ENCODE measurements around the gene CLNS1A. TPM values are rescaled to one million over a fixed set of nuclear protein-coding genes. Genes with fewer than 3 reads are reported as not detected.

The CLNS1A gene, protein sequence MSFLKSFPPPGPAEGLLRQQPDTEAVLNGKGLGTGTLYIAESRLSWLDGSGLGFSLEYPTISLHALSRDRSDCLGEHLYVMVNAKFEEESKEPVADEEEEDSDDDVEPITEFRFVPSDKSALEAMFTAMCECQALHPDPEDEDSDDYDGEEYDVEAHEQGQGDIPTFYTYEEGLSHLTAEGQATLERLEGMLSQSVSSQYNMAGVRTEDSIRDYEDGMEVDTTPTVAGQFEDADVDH
- 10 to 100 TPM; 58.8 to 65.0 TPM for total RNA-seq
- long read RNA-seq, donor 1, transcript CLNS1A-204 (7 exons, 2,993 nt): major isoform, 5 of 8 reads
- long read RNA-seq, donor 1, partial matches to known transcripts: 0 of 8 reads
- long read RNA-seq, donor 1, other reads (novel, unspliced or antisense): 3 of 8 reads
- long read RNA-seq, donor 2, transcript CLNS1A-204 (7 exons, 2,993 nt): major isoform, 73 of 75 reads
- long read RNA-seq, donor 2, partial matches to known transcripts: 0 of 75 reads
- long read RNA-seq, donor 2, other reads (novel, unspliced or antisense): 1 of 75 reads

DNA sequence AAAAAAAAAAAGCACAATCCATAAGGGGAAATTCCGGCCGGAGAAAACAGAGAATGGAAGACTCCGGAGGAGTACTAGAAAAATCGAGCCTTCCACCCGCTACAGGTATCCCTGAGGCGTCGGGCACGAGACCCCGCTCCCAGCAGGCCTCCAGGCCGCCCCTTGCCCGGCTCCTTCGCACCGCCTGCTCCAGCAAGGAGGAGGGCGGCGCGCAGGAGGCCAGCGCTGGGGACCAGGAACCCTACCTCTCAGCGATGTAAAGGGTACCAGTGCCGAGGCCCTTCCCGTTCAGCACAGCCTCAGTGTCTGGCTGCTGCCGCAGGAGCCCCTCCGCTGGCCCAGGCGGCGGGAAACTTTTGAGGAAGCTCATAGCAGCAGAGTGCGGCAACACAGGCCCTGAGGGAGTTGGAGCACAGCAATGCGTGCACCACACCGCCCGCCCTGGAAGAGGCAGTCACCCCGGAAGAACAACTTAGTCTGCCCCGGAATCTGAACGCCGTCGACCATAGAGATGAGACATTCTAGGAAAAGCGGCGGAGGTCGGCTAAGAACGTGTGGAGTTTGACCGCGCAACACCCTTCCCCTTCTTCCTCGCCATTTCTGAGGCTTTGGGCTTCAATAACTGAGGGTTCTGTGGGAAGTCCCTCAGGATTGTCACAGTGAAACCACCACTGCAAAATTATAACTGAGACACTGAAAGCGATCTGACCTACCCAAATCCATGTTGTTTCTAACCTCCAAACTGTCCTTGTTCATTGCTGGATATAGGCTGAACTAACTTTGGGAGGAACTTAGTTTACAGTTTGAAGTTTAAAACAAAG lies at the start of gene CLNS1A:
Gene CLNS1A (minus strand): TSS at position 450 of the 821 bp plus-strand sequence. CDS start 80 bp downstream, at position 370.
- intact Hi-C loops (cut with DNase I): no loop called here
- DNase-seq (ENCODE audit: low spot score): peak; percentile 95

DNA sequence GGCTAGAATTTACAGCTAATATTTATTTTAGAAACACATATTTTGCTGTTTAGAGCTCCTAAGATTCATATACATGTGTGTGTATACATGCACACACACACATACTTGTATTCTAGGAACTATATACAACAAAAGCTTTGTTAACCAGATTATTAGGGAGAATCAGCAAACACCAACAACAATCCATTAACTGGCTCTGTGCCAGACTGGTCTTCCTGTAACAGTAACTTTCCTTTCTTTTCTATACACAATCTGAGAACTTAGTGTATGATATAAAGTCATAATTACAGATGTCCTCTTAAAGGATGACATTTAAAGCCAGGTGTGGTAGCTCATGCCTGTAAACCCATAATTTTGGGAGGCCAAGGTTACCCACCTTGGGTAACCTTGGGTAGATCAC lies 49.5 kb upstream of the CLNS1A start:
- intact Hi-C loops (cut with DNase I): no loop called here
- DNase-seq (ENCODE audit: low spot score): no peak

DNA sequence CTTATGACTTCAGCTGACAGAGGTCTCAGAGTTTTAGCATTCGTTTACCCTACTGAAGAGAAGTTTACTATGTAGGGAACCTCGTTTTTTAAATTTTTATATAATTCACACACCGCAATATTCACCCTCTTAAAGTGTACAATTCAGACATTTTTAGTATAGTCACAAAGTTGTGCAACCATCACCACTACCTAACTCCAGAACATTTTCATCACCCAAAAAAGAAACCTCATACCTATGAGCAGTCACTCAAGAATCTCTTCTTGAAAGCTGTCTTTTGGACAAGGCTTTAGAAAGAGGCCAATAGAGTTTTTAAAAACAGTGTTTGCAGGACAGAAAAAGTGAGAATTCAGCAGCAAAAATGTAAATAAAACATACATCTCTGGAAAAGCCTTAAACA lies 39.5 kb upstream of the CLNS1A start:
- intact Hi-C loops (cut with DNase I): no loop called here
- no peak for DNase-seq (ENCODE audit: low spot score)

DNA sequence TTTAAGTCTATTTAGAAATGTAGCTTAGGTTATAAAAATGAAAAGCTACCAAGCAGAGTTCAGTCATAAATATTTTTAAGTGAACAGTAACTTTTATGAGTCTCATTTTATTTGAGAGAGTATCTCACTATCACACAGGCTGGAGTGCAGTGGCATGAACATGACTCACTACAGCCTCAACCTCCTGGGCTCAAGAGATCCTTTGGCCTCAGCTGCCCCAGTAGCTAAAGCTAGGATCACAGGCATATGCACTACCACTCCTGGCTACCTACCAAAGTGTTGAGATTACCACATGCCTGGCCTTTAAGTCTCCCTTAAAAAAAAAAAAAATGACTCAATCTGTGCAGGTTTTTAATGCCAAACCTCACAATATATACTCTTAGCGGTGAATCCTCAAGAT lies 34.7 kb upstream of the CLNS1A start:
- intact Hi-C loops (cut with DNase I): no loop called here

DNA sequence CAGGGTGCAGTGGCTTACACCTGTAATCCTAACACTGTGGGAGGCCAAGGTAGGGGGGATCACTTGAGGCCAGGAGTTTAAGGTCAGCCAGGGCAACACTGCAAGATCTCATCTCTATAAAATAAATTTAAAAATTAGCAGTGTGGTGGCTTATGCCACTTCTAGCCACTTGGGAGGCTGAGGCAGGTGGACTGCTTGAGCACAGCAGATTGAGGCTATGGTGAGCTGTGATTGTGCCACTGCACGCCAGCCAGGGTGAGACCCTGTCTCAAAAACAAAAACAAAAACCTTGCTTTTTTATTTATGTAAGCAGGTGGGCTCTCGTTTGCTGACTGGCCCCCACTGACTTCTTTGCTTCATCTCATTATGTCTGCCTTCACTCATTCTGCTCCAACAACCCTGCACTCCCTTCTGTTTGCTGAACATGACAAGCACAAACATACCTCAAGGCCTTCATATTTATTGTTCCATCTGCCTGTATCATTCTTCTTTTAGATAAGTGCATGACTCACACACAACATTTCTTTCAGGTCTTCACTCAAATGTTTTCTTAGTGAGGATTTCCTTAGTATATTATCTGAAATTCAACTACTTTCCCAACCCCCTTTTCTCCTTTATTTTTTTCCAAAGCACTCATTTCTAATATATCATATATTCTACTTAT lies 32.4 kb upstream of the CLNS1A start:
- intact Hi-C loops (cut with DNase I): no loop called here
- DNase-seq (ENCODE audit: low spot score): no peak

More for the DNA sequence above, 34.7 kb upstream of the CLNS1A start:
- no peak for DNase-seq (ENCODE audit: low spot score)

DNA sequence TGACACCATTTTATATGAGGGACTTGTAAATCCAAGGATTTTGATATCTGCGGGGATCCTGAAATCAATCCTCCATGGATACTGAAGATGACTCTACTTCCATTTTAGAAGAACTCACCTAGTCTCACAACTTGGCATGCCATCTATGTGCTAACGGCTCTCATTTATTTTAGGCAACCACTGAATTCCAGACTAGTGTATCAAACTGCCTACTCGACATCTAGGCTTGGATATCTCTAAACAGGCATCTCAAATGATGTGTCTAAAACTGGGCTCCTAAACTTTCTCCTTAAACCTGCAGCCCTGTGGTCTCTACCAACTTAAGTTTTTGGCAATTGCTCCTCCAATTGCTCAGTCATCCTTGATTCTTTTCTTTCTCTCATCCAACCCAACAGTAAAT lies 31.2 kb upstream of the CLNS1A start:
- DNase-seq (ENCODE audit: low spot score): no peak
- intact Hi-C loops (cut with DNase I): no loop called here

DNA sequence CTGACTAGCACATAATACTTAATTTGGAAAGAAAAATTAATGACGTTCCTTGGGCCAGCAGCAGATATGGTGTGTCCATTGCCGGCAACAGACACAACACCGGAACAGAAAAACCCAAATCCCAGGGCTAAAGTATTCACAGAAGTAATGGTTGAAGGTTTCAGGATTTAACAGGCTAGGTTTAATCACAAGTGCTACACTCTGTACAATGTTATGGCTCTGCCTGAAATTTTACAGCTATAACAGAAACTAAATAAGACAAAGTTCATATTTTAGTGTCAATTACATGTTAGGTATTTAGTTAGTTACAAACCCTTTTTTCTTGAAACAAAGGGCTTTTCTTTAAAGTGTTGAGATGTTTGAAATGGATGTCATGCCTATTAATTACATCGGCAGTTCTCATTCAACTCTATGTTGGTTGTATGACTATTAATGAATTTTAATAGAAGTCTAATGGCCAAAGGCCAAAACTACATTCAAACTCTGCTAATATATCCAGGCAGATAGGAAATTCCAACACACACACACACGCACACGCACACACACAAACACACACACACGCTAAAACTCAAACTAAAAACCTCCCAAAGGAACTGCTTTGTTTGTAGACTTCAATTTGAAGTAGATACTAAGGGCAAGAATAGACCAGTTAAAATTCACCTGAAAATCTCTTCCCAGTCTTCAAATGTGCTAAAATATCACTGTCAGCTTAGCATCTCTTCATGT lies 27.8 kb upstream of the CLNS1A start:
- intact Hi-C loops (cut with DNase I): no loop called here

DNA sequence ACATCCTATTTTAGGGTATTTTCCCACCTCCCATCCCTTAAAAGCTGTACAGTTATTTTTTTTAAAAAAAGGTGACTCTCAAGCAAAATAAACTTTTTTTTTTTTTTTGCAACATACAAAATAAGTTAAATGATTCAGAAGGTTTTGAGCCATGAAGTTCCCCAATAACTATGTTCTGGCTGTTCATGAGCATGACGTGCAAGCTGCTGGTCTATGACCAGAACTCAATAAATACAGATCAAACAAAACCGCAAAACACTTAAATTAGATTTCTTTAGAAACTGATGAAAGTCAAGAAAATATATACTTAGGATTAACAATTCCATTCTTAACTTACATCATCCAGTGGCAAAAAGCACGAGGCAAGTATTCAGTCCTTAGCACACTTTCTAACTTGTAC lies 24.1 kb upstream of the CLNS1A start:
- DNase-seq (ENCODE audit: low spot score): no peak
- intact Hi-C loops (cut with DNase I): no loop called here

More for the DNA sequence above, 27.8 kb upstream of the CLNS1A start:
- DNase-seq (ENCODE audit: low spot score): no peak

DNA sequence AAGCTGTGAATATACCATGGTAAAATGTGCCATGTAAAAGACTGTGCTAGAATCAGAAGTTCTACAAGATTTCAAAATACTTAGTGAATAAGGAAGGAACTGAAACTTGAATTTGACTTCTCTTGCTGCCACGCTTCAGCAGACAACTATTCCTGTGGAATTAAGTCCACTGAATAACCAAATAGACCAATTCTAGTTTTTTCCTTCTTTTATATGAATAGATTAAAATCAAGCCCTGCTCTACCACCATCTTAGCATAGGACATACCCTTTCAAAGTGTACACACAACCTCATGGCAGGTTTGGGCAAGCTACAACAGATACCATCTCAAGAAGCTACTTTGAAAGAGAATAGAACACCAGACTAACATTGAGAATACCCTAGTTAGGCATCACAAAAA lies 23.4 kb upstream of the CLNS1A start:
- intact Hi-C loops (cut with DNase I): no loop called here
- DNase-seq (ENCODE audit: low spot score): no peak

DNA sequence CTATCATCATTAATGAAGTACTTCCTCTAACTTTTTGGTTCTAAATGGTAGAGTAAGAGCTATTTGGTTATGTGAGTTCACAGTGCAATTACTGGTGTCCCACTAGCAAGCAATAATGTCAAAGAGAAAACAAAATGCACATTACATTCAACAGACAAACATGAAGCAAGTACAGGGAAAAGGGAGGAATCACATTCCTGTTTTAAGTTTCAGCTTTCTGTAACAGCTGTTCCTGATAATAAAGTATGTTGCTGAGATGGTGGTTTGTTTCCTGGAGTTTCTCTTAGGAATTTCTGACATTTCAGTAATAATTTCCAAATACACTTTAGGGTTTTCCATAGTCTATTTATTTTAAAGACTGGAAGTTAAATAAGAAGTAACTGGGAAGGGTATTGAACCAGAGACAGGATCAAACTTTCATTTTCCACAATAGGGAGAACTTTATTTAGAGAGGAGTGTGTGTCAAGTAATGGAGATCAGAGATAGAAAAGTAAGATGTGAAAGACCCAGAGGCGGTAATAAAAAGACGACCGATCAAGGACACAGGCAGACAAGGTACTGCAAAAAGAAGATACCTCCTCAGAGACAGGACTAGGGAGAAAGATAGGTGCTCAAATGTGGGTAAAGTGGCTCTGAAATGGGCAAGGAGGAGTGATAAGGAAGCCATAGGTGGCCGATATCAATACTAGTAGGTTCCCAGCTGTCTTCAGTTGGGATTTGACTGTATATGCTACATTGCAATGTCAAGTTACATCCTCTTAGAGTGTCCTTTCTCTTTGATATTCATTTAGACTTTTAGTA lies 20.8 kb upstream of the CLNS1A start:
- DNase-seq (ENCODE audit: low spot score): no peak
- intact Hi-C loops (cut with DNase I): no loop called here

DNA sequence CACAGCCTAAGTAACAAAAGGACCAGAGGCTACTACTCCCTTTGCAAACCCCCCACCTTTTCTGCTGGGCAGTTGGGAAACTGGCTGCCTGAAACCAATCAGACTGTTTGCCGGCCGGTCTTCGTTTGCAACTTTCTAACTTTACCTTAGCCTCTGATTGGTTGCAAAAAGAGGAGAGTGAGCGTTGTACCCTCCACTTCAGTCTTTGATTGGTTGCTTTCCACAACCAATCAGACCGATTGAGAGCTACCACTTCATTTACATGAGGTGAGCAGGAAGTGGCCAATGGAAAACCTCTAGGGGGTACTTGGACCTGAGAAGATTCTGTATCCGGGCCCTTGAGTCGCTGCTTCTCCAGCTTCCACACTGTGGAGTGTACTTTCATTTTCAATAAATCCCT lies 18.8 kb upstream of the CLNS1A start:
- intact Hi-C loops (cut with DNase I): no loop called here

DNA sequence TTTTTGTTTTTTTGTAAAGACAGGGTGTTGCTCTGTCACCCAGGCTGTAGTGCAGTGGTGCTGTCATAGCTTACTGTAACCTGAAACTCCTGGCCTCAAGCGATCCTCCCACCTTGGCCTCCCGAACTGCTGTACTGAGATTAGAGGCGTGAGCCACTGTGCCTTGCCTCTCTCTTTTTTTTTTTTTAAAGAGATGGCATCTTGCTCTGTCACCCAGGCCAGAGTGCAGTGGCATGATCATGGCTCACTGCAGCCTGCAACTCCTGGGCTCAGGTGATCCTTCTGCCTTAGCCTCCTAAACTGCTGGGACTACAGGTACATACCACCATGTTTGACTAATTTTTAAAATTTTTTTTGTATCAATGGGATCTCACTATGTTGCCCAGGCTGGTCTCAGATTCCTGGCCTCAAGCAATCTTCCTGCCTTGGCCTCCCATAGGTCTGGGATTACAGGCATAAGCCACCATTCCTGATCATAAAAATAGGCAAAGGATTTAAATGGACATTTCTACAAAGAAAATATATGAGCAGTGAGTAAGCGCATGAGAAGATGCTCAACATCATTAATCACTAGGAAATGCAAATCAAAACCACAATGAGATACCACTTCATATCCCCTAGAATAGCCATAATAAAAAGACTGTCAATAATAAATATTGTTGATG lies 17.3 kb upstream of the CLNS1A start:
- DNase-seq (ENCODE audit: low spot score): no peak
- intact Hi-C loops (cut with DNase I): no loop called here

More for the DNA sequence above, 18.8 kb upstream of the CLNS1A start:
- no peak for DNase-seq (ENCODE audit: low spot score)

DNA sequence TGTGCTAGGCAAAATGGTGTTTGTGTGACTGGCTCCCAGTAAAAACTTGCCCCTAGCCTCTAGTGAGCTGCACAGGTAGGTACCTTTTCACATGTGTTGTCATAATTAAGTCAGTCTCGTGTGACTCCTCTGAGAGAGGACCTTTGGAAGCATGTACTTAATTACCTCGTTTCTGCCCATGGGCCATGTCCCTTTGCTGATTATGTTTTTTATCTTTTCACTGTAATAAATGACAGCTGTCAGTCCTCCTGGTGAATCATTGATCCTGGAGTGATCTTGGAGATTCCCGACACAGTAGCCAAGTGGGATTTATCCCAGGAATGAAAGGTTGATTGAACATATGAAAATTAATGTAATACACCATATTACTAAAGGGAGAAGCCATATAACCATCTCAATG lies 12.5 kb upstream of the CLNS1A start:
- intact Hi-C loops (cut with DNase I): no loop called here
- DNase-seq (ENCODE audit: low spot score): no peak

DNA sequence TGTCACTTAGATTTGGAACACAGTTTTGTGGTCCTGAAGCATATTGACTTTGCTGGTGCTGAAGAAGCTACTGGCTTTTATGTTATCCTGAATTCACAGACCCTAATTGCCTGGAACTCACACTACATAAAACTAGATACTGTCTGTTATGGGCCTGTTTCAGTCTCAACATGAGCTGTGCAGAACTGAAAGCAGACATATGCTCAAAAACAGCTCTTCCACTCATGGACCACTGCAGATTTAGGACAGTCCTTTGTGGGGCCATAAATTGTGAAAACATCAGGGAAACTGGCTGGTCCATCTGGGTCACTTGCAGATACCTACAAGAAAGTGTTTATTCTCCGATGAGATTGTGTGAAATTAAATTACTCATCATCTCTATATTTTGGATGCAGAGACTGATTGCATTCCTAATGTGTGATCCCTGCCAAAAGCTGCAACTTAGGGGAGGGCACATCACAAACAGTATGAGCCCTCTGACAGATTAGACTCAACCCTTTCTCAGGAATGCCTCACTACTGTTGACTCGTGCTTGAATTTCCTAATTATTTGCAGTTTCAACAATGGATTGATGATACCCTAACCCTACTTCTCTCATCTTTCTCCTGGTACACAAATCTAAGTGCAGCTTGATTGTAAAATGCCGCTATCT lies 10.2 kb upstream of the CLNS1A start:
- DNase-seq (ENCODE audit: low spot score): no peak
- intact Hi-C loops (cut with DNase I): no loop called here

DNA sequence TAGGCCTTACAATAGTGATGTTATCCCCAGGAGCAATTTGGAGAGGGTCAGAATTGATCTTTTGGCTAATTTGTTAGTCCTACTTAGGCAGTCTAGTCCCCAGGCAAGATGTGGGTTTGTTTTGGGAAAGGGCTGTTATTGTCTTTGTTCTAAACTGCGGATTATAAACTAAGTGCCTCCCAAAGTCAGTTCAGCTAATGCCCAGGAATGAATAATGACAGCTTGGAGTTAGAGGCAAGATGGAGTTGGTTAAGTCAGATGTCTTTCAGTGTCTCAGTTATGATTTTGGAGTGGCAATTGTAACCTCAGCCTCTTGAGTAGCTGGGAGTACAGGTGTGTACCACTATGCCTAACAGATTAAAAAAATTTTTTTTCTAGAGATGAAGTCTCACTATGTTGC lies 7.3 kb upstream of the CLNS1A start:
- intact Hi-C loops (cut with DNase I): no loop called here
- no peak for DNase-seq (ENCODE audit: low spot score)

DNA sequence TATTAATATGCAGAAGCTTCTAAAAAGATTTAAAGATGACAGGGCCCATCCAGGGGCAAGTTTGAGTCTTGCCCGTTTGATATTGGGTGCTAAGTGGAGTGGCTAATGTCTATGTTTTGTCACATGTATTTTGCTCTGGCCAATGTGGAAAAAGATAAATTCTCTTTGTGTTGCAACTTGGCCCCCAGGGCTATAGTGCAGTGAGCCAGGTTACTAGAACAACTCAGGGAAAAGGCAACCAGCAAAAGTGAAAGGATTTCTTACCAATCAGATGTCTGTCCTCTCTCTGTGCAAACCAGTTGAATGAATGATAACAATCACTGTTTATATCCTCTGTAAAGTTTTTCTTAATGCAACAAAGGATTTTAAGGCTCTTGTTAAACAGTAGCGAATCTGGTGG lies 4.6 kb upstream of the CLNS1A start:
- no peak for DNase-seq (ENCODE audit: low spot score)
- intact Hi-C loops (cut with DNase I): no loop called here

DNA sequence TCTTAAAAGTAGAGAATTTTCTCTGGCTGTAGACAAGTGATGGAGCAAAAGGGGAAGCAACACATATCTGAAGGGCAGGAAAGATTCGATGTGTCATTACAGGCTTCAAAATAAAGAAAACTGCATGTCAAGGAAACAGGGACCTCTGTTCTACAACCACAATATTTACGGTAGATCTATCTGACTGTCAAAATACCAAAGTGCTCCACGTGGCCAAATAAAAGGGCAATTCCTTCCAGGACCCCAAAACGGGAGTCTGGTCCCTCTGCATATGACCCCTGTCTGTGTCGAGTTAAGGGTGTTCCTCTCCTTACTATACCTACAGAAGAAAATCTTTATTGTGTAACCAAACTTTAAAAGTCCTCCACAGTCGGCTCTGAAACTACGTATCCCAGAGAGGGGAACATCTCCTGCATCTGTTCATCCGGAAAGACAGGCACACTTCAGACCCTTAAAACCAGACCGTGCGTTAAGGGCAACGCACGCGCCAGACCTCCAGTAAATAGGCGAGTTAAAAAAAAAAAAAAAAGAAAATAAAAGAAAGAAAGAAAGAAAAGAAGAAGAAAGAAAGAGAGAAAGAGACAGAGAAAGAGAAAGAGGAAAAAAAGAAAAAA lies 756 bp downstream of the CLNS1A start:
- no peak for DNase-seq (ENCODE audit: low spot score)
- intact Hi-C loops (cut with DNase I): no loop called here

Measured in posterior vena cava (tissue), 2 donors.